ENCODE measurements around the gene PRSS33. TPM values are rescaled to one million over a fixed set of nuclear protein-coding genes. Genes with fewer than 3 reads are reported as not detected.

The PRSS33 gene
- total RNA-seq, 1 donor from 2014 or later, result not detected

DNA sequence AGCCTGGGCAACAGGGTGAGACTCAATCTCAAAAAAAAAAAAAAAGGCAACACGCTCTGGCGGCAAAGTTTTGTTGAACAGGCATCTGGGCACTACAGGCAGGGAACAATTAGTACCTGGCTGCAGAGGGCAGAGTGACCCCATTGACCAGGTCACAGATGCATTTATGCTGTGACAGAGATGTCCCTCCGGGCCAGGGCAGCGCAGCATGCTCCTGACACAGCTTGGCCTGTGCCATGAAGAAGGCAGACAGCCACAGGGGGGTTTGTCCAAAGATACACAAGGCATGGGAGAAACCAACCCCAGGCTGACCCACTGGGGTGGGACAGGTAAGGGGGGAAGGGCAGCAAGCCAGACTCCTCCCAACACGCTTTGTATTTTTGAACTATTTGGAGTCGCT, 42.6 kb downstream of the PRSS33 start:
- intact Hi-C loops (cut with micrococcal nuclease), result no loop called here

GRCh38 chr16:2743007-2743810, 44.2 kb downstream of the PRSS33 start:
- intact Hi-C loops (cut with micrococcal nuclease), result no loop called here

GRCh38 chr16:2742323-2743006, 44.9 kb downstream of the PRSS33 start:
- intact Hi-C loops (cut with micrococcal nuclease), result no loop called here

DNA sequence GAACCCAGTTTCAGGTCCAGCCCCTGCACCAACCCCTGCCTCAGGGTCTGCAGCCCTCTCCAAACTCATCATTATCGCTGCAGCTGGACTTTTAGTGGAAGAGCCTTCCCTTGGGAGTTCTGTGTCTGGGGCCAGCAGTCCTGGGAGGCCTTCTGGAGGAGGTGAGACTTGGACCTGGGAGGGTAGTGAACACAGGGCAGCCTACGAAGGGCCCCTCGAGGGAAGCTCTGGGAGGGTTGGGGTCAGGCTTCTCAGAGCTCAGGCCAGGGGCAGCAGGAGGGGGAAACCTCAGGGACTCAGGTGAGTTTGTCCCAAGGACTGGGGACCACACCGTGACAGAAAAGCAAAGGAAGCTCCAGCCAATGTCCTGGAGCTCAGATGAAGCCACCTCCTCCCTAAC, 46.2 kb downstream of the PRSS33 start:
- intact Hi-C loops (cut with micrococcal nuclease), result no loop called here

DNA sequence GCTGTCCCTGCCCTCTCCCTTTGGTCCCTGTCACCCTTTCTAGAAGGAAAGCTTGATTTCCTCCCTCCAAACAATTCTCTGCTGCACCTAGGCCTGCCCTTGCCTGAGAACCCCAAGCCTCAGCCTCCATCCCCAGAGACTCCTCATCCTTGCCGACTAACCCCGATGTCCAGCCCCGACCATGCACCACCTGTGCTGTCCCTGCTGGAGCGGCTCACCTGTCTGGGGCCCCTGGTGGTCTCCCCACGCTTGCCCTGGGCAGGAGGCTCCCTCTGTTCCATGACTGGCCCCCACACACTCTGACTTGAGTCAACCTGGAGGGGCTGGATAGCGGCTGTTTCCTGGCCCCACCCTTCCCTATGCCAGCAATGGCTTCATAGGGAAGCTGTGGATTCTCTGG, 46.9 kb downstream of the PRSS33 start:
- intact Hi-C loops (cut with micrococcal nuclease), result no loop called here

- intact Hi-C loops (cut with micrococcal nuclease), result no loop called here
Measured at GRCh38 chr16:2739625-2740430, 47.5 kb downstream of the PRSS33 start.

DNA sequence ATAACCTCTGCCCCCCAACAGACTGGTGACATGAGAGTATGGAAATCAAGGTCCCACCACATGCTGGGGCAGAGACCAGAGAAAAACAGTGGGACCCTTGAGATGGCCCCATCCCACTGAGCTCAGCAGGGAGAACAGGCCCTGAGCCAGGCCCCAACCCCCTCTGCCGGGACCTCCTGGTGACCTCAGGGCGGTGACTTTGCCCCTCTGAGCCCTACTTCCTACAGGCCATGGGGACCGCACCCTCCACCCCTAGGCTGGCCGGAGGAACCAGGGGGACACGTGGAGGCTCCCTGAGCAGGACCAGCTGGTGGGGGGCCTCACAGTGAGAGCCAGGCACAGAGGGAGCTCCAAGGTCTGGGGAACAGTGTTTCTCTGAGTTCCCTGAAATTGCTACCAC, 48.7 kb downstream of the PRSS33 start:
- intact Hi-C loops (cut with micrococcal nuclease), result no loop called here

DNA sequence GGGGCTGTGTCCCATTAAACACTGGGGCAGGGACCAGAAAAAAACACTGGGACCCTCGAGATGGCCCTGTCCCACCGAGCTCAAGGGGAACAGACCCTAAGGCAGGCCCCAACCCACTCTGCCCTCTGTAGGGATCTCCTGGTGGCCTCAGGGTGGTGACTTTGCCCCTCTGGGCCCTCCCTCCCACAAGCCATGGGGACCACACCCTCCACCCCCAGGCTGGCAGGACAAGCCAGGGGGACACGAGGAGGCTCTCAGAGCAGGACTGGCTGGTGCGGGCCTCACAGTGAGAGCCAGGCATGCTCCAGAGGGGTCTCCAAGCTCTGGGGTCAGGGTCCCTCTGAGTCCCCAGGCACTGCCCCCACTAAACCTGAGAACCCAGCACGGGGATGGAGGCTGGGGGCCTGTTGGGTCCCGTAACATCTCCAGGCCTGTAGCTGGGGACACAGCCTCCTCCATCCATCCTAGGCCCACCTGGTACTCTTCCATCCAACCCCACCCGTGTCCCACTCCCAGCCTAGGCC, 49.4 kb downstream of the PRSS33 start:
- intact Hi-C loops (cut with micrococcal nuclease), result no loop called here

DNA sequence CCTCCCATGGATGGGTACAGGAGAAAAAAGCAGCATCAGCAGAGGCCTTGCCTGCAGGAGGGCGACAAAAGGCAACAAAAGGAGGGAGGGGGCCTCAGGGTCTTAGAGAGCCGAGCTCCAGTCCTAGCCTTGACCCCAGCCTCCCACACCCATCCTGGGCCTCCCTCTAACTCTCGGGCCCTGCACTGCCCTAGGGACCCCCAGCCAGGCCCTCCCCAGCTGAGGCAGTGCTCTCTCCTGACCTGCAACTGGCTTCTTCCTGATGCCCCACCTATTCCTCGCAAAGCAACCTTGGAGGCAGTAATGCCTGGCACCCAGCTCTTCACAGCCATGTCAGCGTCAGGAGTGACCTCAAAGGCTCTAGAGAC, 50.1 kb downstream of the PRSS33 start:
- intact Hi-C loops (cut with micrococcal nuclease), result no loop called here

- intact Hi-C loops (cut with micrococcal nuclease), result no loop called here
Measured at GRCh38 chr16:2736476-2737237, 50.7 kb downstream of the PRSS33 start.

GRCh38 chr16:2734844-2735515, 52.4 kb downstream of the PRSS33 start:
- intact Hi-C loops (cut with micrococcal nuclease), result no loop called here

Other genes with a start within 250 kb of the PRSS33 start
- gene PDPK1, start 249.5 kb downstream of the PRSS33 start, total RNA-seq, result 52.6 and 54.6 TPM in 2 replicates
- gene KCTD5, start 105.0 kb downstream of the PRSS33 start, total RNA-seq, result 41.8 and 42.7 TPM in 2 replicates
- gene PRSS27, start 67.3 kb downstream of the PRSS33 start, total RNA-seq, result 0.88 and 1.4 TPM in 2 replicates
- gene SRRM2, start 34.9 kb downstream of the PRSS33 start, total RNA-seq, result 547 and 552 TPM in 2 replicates
- gene ELOB, start 10.3 kb downstream of the PRSS33 start, total RNA-seq, result 263 and 264 TPM in 2 replicates
- gene PRSS41, start 10.9 kb upstream of the PRSS33 start, total RNA-seq, result not detected in 2 replicates
- 5.0 and 6.5 TPM in 2 replicates for gene PRSS21, start 29.7 kb upstream of the PRSS33 start, total RNA-seq
- gene ZG16B, start 42.7 kb upstream of the PRSS33 start, total RNA-seq, result 23.2 and 24.3 TPM in 2 replicates
- not detected in 2 replicates for gene PRSS22, start 70.6 kb upstream of the PRSS33 start, total RNA-seq
- gene FLYWCH2, start 95.7 kb upstream of the PRSS33 start, total RNA-seq, result 21.1 and 24.2 TPM in 2 replicates
- 74.3 and 83.1 TPM in 2 replicates for gene FLYWCH1, start 124.4 kb upstream of the PRSS33 start, total RNA-seq
- not detected in 2 replicates for gene KREMEN2, start 176.7 kb upstream of the PRSS33 start, total RNA-seq
- 31.9 and 32.3 TPM in 2 replicates for gene PAQR4, start 181.8 kb upstream of the PRSS33 start, total RNA-seq
- 91.5 and 92.0 TPM in 2 replicates for gene PKMYT1, start 192.9 kb upstream of the PRSS33 start, total RNA-seq
- gene CLDN9, start 225.4 kb upstream of the PRSS33 start, total RNA-seq, result 0.10 TPM in 1 of 2 replicates, not detected in the other
- not detected in 2 replicates for gene CLDN6, start 230.6 kb upstream of the PRSS33 start, total RNA-seq
- 4.2 and 5.1 TPM in 2 replicates for gene TNFRSF12A, start 232.8 kb upstream of the PRSS33 start, total RNA-seq
- 27.9 and 28.1 TPM in 2 replicates for gene HCFC1R1, start 236.4 kb upstream of the PRSS33 start, total RNA-seq
- gene THOC6, start 236.5 kb upstream of the PRSS33 start, total RNA-seq, result 45.2 and 46.6 TPM in 2 replicates
- gene BICDL2, start 249.4 kb upstream of the PRSS33 start, total RNA-seq, result 0.51 and 0.61 TPM in 2 replicates